ENCODE results near the gene PMP22.

Gene PMP22
- total RNA-seq = 0 to 0.14 reads per million in 2 donors

GRCh38 chr17:15265131-15265530 lies at the start of gene PMP22:
PMP22 (minus strand) TSS chr17:15265326; CDS start chr17:15260727, 4,599 bp downstream.
- DNase-seq = no peak

GRCh38 chr17:15311996-15312395 lies 46.9 kb upstream of the PMP22 start:
- no peak for DNase-seq

- DNase-seq = no peak
Measured at GRCh38 chr17:15309793-15310192, 44.7 kb upstream of the PMP22 start.

GRCh38 chr17:15309236-15309635 lies 44.1 kb upstream of the PMP22 start:
- no peak for DNase-seq

- DNase-seq = no peak
Measured at GRCh38 chr17:15308758-15309157, 43.6 kb upstream of the PMP22 start.

GRCh38 chr17:15307710-15308111 lies 42.6 kb upstream of the PMP22 start:
- no peak for DNase-seq

- DNase-seq = no peak
Measured at GRCh38 chr17:15303851-15304250, 38.7 kb upstream of the PMP22 start.

- no peak for DNase-seq
Measured at GRCh38 chr17:15303268-15303667, 38.1 kb upstream of the PMP22 start.

- no peak for DNase-seq
Measured at GRCh38 chr17:15301845-15302244, 36.7 kb upstream of the PMP22 start.

GRCh38 chr17:15298176-15298575 lies 33.0 kb upstream of the PMP22 start:
- no peak for DNase-seq

- DNase-seq = no peak
Measured at GRCh38 chr17:15293558-15293957, 28.4 kb upstream of the PMP22 start.

- DNase-seq = no peak
Measured at GRCh38 chr17:15291674-15292361, 26.7 kb upstream of the PMP22 start.

GRCh38 chr17:15290605-15291004 lies 25.5 kb upstream of the PMP22 start:
- DNase-seq = no peak

- no peak for DNase-seq
Measured at GRCh38 chr17:15289285-15290183, 24.4 kb upstream of the PMP22 start.

GRCh38 chr17:15288859-15289258 lies 23.7 kb upstream of the PMP22 start:
- no peak for DNase-seq

- no peak for DNase-seq
Measured at GRCh38 chr17:15287538-15288267, 22.6 kb upstream of the PMP22 start.

GRCh38 chr17:15285466-15285865 lies 20.3 kb upstream of the PMP22 start:
- DNase-seq = no peak

GRCh38 chr17:15284537-15284936 lies 19.4 kb upstream of the PMP22 start:
- DNase-seq = no peak

GRCh38 chr17:15284107-15284506 lies 19.0 kb upstream of the PMP22 start:
- no peak for DNase-seq

- no peak for DNase-seq
Measured at GRCh38 chr17:15281909-15282308, 16.8 kb upstream of the PMP22 start.

GRCh38 chr17:15278924-15279477 lies 13.9 kb upstream of the PMP22 start:
- DNase-seq = no peak

GRCh38 chr17:15278380-15278779 lies 13.3 kb upstream of the PMP22 start:
- DNase-seq = no peak

GRCh38 chr17:15274017-15274416 lies 8.9 kb upstream of the PMP22 start:
- DNase-seq = no peak
